Testis (tissue), 2 donors: ENCODE results near the gene ADAMTS1.

Experiments used
- POLR2A ChIP-seq: fragments of 450-650 bp; IDR thresholded peaks from one replicate; pipeline ENCODE4 v1.6.1; 2017; ENCODE audit warnings: antibody characterized with exemption, mild to moderate bottlenecking, moderate library complexity
- TF ChIP-seq, protein P1 (sequence below), 3 experiments: fragments of 450-650 bp in 2 of 3; fragments of 200-600 bp in 1 of 3; sonication (generic) in 1 of 3; IDR thresholded peaks; one replicate each; pipeline ENCODE4 v1.5.1; 2016 to 2019; ENCODE audit warnings: antibody characterized with exemption in 3 of 3, mild to moderate bottlenecking in 2 of 3, moderate library complexity in 1 of 3

DNA sequence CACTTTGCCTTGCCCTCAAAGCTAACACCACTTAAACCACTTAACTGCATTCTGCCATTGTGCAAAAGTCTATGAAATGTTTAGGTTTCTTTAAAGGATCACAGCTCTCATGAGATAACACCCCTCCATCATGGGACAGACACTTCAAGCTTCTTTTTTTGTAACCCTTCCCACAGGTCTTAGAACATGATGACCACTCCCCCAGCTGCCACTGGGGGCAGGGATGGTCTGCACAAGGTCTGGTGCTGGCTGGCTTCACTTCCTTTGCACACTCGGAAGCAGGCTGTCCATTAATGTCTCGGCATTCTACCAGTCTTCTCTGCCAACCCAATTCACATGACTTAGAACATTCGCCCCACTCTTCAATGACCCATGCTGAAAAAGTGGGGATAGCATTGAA, 7.7 kb downstream of the ADAMTS1 start:
- TF ChIP-seq, protein P1, sequence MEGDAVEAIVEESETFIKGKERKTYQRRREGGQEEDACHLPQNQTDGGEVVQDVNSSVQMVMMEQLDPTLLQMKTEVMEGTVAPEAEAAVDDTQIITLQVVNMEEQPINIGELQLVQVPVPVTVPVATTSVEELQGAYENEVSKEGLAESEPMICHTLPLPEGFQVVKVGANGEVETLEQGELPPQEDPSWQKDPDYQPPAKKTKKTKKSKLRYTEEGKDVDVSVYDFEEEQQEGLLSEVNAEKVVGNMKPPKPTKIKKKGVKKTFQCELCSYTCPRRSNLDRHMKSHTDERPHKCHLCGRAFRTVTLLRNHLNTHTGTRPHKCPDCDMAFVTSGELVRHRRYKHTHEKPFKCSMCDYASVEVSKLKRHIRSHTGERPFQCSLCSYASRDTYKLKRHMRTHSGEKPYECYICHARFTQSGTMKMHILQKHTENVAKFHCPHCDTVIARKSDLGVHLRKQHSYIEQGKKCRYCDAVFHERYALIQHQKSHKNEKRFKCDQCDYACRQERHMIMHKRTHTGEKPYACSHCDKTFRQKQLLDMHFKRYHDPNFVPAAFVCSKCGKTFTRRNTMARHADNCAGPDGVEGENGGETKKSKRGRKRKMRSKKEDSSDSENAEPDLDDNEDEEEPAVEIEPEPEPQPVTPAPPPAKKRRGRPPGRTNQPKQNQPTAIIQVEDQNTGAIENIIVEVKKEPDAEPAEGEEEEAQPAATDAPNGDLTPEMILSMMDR (IDR thresholded peaks at IDR 0.05), result no peak
- no peak for TF ChIP-seq POLR2A
